Effector CD4-positive, alpha-beta T cell (primary cell): ENCODE measurements around the gene NKIRAS1.
"Not testable (repeated sequence)": the region's sequence is repeated elsewhere in the genome, so short reads cannot be mapped to it uniquely, and the experiment has no call there.

Source experiments
- DNase-seq: peaks from one replicate; pipeline ENCODE4 v3.0.0-alpha.2; 2020

The NKIRAS1 gene

DNA sequence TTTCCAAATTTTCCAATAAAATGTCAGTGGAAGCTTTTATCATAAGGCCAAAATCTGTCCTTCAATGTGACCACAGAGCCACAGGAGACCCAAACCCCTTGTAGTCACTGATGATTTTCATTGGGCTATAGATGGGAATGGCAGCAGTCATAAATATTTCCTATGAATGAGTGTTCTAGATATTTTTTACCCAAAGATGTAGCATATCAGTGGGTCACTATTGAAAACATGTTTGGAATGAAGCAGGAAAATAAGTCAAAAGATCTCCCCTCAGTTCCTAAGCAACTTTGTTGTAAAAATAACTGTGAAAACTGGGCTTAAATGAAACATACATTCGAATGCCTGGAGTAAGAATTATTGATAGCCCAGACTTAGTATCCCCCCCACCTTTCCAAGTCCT is 49.0 kb downstream of the NKIRAS1 start:
- no peak for DNase-seq

DNA sequence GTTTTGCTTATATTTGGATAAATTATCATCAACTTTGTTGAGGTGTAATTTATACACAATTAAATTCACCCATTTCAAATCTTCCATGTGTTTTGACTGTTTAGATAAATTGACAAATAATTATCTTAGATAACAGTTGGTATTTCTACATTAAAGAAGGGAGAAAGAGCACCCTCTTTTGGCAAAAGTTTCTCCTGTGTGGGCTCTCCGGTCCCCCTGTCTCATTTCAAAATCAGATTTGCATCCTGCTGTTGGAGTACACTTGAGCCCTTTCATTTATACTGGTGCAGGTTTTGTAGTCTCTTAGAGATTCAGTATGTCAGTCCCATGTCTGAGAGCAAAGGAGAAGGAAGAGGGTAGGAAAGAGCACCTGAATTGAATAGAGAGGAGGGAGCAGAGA is 49.4 kb downstream of the NKIRAS1 start:
- no peak for DNase-seq

DNA sequence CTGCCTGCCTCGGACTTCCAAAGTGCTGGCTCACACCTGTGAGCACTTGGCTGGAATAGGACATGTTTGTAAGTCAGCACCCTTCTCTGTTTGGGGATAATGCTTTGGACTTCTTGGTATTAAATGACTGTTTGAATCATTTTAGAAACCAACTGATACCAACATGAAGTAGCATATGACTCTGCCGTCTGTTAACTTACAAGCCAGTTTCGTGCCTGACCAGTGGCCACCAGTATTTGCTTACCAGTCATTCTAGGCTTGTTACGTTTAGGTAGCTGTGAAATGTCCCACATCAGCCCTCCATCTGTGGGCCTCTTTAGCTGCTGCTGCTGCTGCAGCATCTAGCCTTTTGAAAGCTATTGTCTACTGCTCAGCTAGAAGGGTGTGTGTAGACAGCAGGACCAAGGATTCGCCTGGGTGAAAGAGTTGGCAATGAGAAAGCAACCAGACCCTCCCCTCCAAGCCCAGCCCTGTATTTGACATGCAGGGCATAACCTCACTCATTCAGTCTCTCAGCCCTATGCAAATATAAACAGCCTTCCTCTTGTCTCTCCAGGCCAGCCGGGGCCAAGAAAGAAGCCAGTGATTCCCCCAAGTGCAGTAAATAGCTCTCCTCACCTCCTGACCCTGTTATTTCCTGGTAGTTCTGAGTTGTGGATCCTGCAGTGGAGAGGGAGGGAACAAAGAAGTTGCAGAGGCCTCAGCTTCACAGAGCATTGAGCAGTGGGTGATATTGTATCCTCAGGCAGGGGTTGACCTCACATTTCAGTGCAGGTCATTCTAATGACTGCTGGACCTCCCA is 51.0 kb downstream of the NKIRAS1 start:
- DNase-seq = no peak

DNA sequence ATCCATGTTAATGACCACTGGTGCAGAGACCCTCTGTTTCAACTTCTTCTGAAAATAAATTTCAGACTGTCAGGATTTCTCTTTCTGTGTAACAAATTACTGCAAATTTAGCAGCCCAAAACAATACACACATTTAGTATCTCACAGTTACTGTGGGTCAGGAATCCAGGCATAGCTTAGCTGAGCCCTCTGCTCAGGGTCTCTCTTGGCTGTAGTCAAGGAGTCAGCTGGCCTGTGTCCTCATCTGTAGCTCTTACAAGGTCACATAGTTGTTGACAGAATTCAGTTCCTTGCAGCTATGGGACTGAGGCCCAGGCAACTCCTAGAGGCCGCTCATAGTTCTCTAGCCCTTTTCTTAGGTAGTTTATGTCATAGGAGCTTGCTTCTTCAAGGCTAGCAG is 51.9 kb downstream of the NKIRAS1 start:
- no peak for DNase-seq

DNA sequence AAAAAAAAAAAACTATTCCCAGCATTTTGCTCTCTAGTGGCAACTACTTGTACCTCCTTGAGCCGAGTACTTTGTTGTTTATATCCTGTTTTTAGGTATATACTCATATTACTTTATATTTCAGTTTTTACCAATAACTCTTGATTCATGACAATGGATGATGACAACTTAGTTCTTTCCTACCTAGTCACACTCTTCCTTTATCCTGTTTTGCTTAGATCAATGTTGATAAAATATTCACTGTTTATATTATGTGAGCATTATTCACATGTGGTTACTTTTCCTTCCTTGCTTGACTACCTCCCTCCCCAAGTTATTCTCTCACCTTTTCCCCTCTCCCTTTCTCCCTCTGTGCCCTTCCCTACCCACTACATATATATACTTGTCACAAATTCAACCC is 53.7 kb downstream of the NKIRAS1 start:
- no peak for DNase-seq

DNA sequence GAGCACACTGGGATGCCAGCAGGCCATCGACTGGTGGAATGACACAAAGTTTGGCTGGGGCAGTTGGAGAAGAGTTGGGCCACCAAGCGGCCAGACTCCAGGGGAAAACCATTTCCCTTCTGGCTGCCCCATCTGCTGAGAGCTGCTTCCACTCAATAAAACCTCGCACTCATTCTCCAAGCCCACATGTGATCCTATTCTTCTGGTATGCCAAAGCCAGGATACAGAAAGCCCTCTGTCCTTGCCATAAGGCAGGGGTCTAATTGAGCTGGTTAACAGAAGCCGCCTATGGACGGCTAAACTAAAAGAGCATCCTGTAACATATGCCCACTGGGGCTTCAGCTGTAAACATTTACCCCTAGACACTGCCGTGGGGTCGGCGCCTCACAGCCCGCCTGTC is 55.1 kb downstream of the NKIRAS1 start:
- DNase-seq = no peak

DNA sequence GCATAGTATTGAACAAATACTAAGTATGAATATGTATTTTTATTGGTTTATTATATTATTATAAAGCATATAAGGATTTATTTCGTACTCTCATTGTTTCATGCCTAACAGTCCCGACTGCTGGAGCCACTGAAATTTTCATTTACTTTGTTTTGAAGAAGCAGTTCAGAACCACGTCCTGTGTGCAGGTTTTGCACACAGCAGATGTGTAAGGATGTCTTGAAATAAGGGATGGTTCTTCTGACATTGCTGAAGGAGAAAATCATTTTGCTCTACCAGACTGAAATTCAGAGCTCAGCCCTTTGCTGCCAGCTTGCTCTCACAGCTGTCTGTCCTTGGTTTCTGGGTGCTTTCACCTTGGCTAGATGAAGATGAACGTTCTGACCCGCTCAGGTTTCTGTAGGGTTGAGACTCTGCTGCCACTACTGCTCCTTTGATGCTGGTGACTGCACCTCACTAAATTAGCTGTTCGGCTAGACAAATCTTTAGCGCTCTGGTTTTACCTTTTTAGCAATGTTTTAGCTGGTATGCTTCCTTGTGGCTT is 56.9 kb downstream of the NKIRAS1 start:
- no peak for DNase-seq

DNA sequence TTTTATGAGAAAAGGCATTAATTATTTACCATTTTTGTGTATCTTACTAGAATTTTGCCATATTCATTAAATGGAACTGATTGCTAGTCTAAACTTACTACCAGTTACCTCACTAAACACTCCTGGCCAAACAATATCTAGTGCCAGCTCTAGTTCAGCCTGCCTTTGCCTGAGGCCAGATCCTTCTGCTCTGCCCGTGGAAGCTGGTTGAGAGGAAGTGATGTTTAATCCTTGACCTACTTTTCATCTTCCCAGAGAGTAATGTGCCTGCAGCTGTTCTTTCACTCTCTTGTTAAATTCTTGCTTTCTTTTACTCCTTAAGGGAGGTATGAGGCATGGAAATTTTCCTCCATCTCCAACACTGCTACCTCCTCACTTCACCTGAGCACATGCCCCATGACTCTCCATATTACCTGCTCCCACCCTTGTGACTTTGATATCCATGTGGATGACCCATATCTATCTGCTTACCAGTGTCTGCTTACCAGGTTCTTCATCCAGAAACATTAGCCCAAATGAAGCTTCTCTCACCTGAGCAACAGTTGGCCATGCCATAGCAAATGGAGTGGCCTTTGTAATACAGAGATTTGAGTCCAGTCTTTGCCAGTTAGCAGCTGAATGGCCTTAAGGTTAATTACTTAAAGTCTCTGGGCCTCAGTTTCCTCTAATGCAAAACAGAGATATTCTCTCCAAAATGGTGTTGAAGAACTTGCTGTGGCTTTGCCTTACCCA is 57.6 kb downstream of the NKIRAS1 start:
- DNase-seq = no peak

DNA sequence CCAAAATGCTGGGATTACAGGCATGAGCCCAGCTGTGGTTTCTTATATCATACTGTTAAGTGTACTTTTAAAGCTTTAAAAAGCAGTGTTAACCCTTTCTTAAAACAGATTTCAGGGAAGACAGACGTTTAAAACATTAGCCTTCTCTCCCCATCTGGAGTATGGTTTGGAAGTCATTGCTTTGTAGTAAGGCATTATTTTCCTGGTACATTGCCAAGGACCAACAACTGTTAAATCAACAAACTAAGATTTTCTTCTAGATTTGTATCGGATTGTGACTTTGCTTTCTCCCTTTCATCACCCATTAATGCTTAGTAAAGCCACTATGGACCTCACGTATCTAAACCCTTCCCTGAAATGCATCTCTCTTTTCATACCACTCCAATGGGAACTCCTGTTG is 60.5 kb downstream of the NKIRAS1 start:
- DNase-seq = no peak

DNA sequence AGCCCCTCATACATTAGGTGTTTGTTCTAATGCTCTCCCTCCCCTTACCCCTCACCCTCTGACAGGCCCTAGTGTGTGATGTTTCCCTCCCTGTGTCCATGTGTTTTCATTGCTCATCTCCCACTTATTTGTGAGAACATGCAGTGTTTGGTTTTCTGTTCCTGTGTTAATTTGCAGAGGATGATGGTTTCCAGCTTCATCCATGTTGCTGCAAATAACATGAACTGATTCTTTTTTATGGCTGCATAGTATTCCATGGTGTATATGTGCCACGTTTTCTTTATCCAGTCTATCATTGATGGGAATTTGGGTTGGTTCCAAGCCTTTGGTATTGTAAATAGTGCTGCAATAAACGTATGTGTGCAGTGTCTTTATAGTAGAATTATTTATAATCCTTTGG is 67.3 kb downstream of the NKIRAS1 start:
- not testable (repeated sequence) for DNase-seq

DNA sequence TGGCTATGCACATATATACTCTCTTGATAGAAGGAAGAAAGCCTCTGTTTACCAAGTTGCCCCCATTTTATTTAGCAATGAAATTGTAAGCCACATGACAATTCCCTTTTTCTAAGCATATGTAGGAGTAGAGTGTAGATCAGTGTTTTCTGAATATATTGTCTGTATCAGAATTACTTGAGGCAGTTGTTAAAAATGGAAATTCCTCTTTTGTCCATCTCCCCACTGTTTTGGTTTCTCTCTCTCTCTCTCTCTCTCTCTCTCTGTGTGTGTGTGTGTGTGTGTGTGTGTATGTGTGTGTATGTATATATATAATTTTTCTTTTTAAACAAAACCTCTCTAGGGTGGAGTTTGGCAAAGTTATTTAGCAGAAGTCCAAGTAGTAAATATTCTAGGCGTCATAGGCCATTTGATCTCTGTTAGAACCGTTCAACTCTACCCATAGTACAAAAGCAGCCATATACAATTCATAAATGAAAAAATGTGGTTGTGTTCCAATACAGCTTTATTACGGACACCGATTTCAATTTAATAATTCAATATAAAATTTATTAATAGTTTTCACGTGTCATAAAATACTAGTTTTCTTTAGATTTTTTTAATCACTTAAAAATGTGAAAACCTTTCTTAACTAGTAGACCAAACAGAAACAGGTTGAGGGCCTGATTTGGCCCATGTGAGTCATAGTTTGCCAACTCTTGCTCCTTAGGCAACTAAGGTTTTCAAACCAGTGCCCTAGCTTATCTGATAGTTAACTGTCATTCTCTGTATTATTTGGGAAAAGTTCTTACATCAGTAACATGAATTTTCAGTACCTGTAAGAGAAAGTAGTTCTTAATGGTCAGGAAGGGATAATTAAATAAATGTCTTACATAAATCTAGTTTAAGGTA is 71.2 kb downstream of the NKIRAS1 start:
- no peak for DNase-seq

DNA sequence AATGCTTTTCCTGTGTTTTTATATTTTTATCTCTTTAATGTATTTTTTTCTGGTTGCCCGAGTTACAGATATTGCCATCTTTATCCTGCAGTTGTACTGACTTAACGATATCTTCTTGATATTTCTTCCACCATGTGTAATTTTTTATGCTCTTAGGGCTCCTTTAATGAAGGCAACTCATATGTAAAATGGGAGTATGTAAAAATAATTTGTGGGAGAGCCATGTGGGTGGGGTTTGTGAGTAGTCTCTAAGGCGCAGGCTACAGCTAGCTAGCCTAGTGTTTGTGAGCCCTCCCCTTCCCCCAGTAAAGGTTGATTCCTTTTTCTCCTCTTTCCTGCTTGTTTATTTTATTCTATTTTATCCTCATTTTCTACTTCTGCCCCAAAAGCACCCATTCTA is 72.9 kb downstream of the NKIRAS1 start:
- no peak for DNase-seq
